Peyer's patch (tissue), 4 donors: ENCODE data around the gene ANKRD50. TPM values are rescaled to one million over a fixed set of nuclear protein-coding genes. Genes with fewer than 3 reads are reported as not detected.

ENCODE experiments used
- DNase-seq, 3 donors: peaks; one replicate each; pipeline ENCODE4 v3.0.0-alpha.2; 2017 to 2019
- H3K27ac ChIP-seq, 4 donors: fragments of 200-600 bp; sonication (generic); one replicate each; pipeline ENCODE4 v1.5.1; 2016 to 2019
- H3K27me3 ChIP-seq, 2 donors: fragments of 200-600 bp; sonication (generic); one replicate each; pipeline ENCODE4 v1.5.1; 2019
- H3K36me3 ChIP-seq, 3 donors: fragments of 200-600 bp; sonication (generic); one replicate each; pipeline ENCODE4 v1.5.1; 2016 to 2019
- H3K4me1 ChIP-seq, 4 donors: fragments of 200-600 bp; sonication (generic); one replicate each; pipeline ENCODE4 v1.5.1; 2016 to 2019
- H3K4me3 ChIP-seq, 4 donors: fragments of 200-600 bp; sonication (generic); 1 replicate in 3 of 4; 2 replicates in 1 of 4; pipeline ENCODE4 v1.5.1; 2016 to 2019; ENCODE audit warnings: mild to moderate bottlenecking in 1 of 4
- H3K9me3 ChIP-seq, 4 donors: fragments of 200-600 bp; sonication (generic); one replicate each; pipeline ENCODE4 v1.5.1; 2016 to 2019; ENCODE audit warnings: mild to moderate bottlenecking in 1 of 4
- POLR2A ChIP-seq, 2 donors: fragments of 450-650 bp; IDR thresholded peaks; one replicate each; pipeline ENCODE4 v1.5.1; 2017; ENCODE audit warnings: antibody characterized with exemption in 2 of 2, mild to moderate bottlenecking in 2 of 2, moderate library complexity in 2 of 2
- total RNA-seq, 4 donors: library from RNA; depleted of rRNA; stranded (reverse); fragments of >200 nt; gene quantifications; one replicate each; pipeline ENCODE4 v1.1.0, GENCODE V29; 2016
- TF ChIP-seq, protein P1 (sequence below), 6 experiments: fragments of 450-650 bp in 4 of 6; fragments of 200-600 bp in 2 of 6; sonication (generic) in 1 of 6; IDR thresholded peaks; one replicate each; pipeline ENCODE4 v1.5.1; 2017 to 2019; ENCODE audit warnings: antibody characterized with exemption in 6 of 6, mild to moderate bottlenecking in 3 of 6, moderate library complexity in 1 of 6

ANKRD50 gene
- total RNA-seq, 4 donors from 2014 or later = 9.6 to 16.1 (median 12.3) TPM

DNA sequence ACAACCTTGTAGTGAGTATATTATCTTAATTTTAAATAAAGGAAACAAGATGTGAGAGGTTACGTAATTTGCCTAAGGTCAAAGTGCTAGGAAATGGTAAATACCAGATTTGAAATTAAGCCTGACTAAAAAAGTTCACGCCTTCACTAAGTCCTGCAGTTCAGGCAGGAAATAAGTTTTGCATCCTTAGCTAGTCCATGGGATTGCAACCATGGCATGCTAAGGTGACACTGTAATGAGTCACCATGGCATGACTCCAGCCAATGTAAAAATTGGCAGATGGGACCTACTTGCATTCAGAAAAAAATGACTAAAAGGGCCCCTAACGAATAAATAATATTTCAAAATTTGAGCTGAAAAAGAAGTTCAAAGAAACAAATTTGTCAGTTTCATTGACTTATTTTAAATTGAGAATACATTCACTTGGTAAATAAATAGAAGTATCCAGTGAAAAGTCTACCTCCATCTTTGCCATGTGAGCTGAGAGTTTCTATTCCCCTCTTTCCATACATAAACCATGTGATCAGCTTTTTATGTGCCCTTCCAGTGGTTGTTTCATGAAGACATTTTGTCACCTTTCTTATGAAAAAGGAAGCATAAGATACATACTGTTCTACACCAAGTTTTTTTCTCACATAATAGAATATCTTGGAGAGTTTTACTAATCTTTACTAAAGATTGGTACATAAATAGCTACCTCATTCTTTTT, 72.4 kb downstream of the ANKRD50 start:
- no peaks in the 10 kb centered on the region for H3K9me3 ChIP-seq
- H3K27me3 ChIP-seq = no peaks in the 10 kb centered on the region
- no peaks in the 10 kb centered on the region for H3K36me3 ChIP-seq
- no peak overlapping the region for H3K27ac ChIP-seq
- TF ChIP-seq, protein P1, sequence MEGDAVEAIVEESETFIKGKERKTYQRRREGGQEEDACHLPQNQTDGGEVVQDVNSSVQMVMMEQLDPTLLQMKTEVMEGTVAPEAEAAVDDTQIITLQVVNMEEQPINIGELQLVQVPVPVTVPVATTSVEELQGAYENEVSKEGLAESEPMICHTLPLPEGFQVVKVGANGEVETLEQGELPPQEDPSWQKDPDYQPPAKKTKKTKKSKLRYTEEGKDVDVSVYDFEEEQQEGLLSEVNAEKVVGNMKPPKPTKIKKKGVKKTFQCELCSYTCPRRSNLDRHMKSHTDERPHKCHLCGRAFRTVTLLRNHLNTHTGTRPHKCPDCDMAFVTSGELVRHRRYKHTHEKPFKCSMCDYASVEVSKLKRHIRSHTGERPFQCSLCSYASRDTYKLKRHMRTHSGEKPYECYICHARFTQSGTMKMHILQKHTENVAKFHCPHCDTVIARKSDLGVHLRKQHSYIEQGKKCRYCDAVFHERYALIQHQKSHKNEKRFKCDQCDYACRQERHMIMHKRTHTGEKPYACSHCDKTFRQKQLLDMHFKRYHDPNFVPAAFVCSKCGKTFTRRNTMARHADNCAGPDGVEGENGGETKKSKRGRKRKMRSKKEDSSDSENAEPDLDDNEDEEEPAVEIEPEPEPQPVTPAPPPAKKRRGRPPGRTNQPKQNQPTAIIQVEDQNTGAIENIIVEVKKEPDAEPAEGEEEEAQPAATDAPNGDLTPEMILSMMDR (IDR thresholded peaks at IDR 0.05) = no peak
- no peak for TF ChIP-seq POLR2A (IDR thresholded peaks at IDR 0.05)
- DNase-seq = no peak
- no peaks in the 10 kb centered on the region for H3K4me1 ChIP-seq
- H3K4me3 ChIP-seq = no peak overlapping the region

DNA sequence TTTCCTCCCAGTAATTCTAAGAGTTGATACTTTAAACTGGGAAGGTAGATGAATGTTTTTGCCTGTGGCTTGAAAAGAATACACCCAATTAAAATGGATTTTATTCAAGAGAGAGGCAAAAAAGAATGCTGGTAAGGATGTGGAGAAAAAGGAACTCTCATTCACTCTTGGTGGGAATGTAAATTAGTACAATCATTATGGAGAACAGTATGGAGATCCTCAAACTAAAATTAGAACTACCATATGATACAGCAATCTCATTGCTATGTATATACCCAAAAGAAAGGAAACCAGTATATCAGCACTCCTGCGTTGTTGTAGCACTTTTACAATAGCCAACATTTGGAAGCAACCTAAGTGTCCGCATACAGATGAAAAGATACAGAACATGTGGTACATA, 75.2 kb downstream of the ANKRD50 start:
- Histone ChIP-seq H3K27ac (no peak overlapping the region), H3K9me3 (no peaks in the 10 kb centered on the region), H3K36me3 (no peaks in the 10 kb centered on the region), H3K27me3 (no peaks in the 10 kb centered on the region), H3K4me3 (no peak overlapping the region), H3K4me1 (no peaks in the 10 kb centered on the region)
- TF ChIP-seq POLR2A (IDR thresholded peaks at IDR 0.05) = no peak
- TF ChIP-seq, protein P1 (IDR thresholded peaks at IDR 0.05) = no peak
- DNase-seq = no peak

DNA sequence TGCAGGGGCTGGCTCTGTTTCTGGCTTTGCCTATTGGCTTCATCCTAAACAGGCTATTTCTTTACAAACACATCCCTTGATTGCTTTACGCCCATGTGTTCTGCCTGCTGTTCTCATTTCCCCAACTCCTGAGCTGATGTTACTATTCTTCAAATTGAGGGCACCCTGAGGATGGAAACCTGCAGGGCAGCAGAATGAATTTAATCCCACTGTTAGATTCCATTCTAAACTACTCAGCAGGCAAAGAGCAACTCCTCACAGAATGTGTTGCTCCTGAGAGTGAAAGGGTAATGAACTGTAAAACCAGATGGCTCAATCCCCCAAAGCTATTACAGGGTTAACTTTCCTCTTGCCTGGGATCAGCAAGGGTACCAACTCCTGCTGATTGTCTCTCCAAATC, 75.7 kb downstream of the ANKRD50 start:
- DNase-seq = no peak
- Histone ChIP-seq H3K36me3 (no peaks in the 10 kb centered on the region), H3K4me1 (no peaks in the 10 kb centered on the region), H3K27ac (no peak overlapping the region), H3K4me3 (no peak overlapping the region), H3K27me3 (no peaks in the 10 kb centered on the region), H3K9me3 (no peaks in the 10 kb centered on the region)
- TF ChIP-seq, protein P1 (IDR thresholded peaks at IDR 0.05) = no peak
- TF ChIP-seq POLR2A (IDR thresholded peaks at IDR 0.05) = no peak

DNA sequence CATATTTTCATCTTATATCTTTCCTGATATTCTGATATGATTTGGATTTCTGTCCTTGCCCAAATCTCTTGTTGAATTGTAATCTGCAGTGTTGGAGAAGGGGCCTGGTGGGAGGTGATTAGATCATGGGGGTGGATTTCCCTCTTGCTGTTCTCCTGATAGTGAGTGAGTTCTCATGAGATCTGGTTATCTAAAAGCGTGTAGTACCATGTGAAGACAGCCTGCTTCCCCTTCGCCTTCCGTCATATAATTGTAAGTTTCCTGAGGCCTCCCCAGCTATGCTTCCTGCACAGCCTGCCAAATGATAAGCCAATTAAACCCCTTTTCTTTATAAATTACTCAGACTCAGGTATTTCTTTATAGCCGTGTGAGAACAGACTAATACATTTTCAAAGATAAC, 77.2 kb downstream of the ANKRD50 start:
- Histone ChIP-seq H3K4me3 (no peak overlapping the region), H3K27me3 (no peaks in the 10 kb centered on the region), H3K27ac (no peak overlapping the region), H3K9me3 (no peaks in the 10 kb centered on the region), H3K4me1 (no peaks in the 10 kb centered on the region), H3K36me3 (no peaks in the 10 kb centered on the region)
- DNase-seq = no peak
- TF ChIP-seq, protein P1 (IDR thresholded peaks at IDR 0.05) = no peak
- no peak for TF ChIP-seq POLR2A (IDR thresholded peaks at IDR 0.05)

DNA sequence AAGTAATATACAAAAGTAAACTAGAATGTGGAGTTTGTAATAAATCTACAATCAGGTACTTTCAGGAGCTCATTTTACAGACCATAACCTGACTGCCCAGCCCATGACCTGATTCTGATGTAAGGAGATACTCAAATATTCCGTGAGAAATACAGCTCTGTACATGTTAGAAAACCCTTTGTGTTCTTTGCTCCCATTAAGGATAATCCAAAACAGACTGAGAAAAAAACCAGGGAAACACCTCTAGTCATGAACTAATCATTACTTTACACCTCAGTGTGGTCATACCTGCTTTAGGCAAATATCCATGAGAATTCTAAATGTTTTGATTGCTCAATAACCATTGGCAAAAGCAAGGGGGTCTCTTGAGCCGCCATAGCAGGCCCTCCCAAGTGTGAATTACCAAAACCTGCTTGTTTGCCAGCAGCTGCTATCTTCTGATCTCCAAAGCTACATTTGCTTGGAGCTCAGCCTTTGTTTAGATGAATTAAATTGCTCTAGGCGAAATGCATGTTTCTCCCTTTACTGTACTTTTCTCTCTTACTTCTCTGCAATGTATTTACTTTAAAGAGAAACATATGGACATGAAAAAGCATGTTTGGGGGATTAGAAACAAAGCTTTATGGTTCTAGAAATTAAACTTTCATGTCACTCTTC, 79.1 kb downstream of the ANKRD50 start:
- H3K27ac ChIP-seq = no peak overlapping the region
- H3K27me3 ChIP-seq = no peaks in the 10 kb centered on the region
- H3K4me3 ChIP-seq = no peak overlapping the region
- no peaks in the 10 kb centered on the region for H3K4me1 ChIP-seq
- no peaks in the 10 kb centered on the region for H3K36me3 ChIP-seq
- DNase-seq = no peak
- no peaks in the 10 kb centered on the region for H3K9me3 ChIP-seq
- TF ChIP-seq, protein P1 (IDR thresholded peaks at IDR 0.05) = no peak
- no peak for TF ChIP-seq POLR2A (IDR thresholded peaks at IDR 0.05)
